A549 treated with RU486 at 1 μM for 4 hours (cell line): Measurements from ENCODE around the gene GPR50. TPM values are rescaled to one million over a fixed set of nuclear protein-coding genes. Genes with fewer than 3 reads are reported as not detected.

Source experiments
- total RNA-seq: library from RNA; stranded (reverse); fragments of 200-300 nt; extraction: Qiagen RNA extraction; gene quantifications from 5 replicates; pipeline ENCODE4 v1.2.3, GENCODE V29; 2022; ENCODE audit warnings: low read depth

Gene GPR50
- 0.07 to 0.24 TPM (median 0.12 TPM) in 5 replicates for total RNA-seq

DNA sequence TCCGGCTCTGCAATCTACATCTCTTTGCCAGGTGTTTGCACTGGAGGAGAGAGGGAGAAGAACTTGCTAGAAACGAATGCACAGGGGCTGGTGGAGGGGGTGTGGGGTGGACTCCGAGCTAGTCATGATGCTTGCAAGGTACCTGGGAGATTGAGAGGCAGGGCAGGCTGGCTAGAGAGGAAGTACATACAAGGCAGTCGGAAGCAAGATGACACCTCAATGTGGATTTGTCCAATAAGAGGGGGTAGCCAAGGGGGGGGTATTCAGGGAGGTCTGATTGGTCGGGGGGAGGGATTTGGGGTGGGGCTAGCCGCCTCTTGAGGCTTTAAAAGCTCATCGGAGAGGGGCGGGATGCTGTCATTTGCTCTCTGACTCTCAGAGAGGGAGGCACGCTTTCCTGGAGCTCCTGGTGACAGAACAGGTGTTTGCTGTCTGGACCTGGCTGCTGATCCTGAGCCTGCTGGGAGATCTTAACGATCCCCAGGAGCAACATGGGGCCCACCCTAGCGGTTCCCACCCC lies at the start of gene GPR50:
Gene GPR50, plus strand, starts transcription at position 354 of the 520 bp plus-strand sequence. Its CDS starts 138 bp downstream, at position 492.

Other genes with a start within 250 kb of the GPR50 start
- gene HMGB3, start 193.2 kb upstream of the GPR50 start, total RNA-seq: 133 to 190 TPM (median 142 TPM) in 5 replicates
- 18.8 to 26.2 TPM (median 22.4 TPM) in 5 replicates for gene VMA21, start 220.6 kb downstream of the GPR50 start, total RNA-seq